ENCODE data around the gene MAPRE2.
"Not testable (repeated sequence)": the region's sequence is repeated elsewhere in the genome, so short reads cannot be mapped to it uniquely, and the experiment has no call there.

The MAPRE2 gene

GRCh38 chr18:35153609-35154272 is 112.5 kb downstream of the MAPRE2 start:
- no peak for DNase-seq (ENCODE audit: low read depth)

- no peak for DNase-seq (ENCODE audit: low read depth)
These were observed 114.3 kb downstream of the MAPRE2 start for GRCh38 chr18:35155398-35156117.

DNA sequence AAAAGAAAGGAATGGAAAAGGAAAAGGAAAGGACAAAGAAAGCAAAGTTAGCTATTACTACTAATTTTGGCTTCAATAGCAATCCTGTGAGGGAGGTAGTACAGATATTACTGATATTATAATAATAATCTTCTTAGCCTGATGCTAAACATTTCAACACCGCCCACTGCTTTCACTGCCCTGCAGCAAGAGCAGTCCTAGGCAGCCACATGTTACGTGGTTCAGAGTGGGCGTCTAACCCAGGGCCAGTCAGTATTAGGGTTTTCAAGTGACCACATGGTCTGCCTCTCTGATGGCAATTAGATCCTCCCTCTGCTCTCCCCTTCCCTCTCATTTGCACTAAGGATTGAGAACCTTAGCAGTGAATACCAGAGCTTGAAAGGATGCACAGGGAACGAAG is 116.0 kb downstream of the MAPRE2 start:
- no peak for DNase-seq (ENCODE audit: low read depth)

DNA sequence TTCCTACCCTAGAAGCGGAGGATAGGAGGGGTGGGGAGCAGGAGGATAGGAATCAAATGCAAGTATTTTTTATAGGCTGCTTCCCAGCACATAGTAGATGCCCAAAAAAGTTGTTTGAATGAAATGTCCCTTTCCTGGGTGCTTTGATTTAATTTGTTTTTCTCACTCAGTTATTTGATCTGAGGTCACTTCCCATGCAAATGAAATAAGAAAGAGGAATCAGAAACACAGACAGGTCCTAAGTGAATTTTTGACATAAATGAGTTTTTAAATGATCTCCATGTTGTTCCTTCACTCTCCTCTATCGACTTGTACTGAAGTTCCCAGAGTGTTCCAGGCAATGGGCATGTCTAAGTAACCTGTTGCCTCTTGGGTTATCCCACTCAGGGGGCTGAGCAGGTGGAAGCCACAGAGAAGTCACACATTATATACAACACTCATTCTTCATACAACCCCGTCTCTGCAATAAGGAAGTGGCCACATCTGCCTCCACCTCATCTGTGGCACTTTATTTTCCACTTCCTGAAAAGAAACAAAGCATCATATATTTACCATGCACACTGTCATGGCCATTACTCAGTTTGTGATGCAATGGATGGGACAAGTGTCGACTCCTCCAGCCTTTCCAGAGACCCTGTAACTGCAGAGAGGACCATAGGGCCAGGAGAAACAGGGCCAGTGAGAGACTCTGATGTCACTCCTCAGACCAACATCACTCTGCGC is 117.7 kb downstream of the MAPRE2 start:
- no peak for DNase-seq (ENCODE audit: low read depth)

DNA sequence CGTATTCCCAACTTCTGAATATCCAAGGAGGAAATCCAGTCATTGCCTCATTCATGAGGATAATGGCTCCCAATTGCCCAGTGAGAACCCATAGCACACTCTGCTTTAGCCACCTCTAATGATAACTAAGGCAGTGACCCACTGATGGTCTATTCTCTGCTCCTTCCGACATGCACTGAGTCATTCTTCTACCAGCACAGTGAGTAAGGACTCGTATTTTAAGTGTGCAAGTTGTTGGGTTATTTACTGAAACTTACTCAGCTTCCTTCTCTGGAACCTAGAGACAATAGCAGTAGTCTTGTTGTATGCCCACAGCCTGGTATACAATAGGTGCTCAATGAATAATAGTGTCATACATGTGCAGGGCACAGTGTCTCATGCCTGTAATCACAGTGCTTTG is 118.6 kb downstream of the MAPRE2 start:
- no peak for DNase-seq (ENCODE audit: low read depth)

DNA sequence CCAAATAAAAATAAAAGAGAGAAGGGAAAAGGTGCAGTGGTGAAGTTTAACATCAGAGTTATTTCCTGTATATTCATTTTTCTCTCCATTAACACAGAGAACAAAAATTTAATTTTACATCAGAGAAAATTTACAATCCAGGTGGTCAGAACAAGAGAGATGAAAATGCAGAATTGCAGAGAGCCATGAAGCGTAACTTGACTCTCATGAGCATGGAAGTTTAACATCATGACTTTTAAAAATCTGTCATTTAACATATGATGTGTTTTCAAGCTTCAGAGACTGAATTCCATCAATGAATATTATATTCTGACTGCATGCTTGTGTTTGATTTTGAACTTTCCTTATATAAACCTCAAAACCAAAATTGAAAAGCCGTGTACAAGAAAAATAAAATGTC is 120.3 kb downstream of the MAPRE2 start:
- no peak for DNase-seq (ENCODE audit: low read depth)

DNA sequence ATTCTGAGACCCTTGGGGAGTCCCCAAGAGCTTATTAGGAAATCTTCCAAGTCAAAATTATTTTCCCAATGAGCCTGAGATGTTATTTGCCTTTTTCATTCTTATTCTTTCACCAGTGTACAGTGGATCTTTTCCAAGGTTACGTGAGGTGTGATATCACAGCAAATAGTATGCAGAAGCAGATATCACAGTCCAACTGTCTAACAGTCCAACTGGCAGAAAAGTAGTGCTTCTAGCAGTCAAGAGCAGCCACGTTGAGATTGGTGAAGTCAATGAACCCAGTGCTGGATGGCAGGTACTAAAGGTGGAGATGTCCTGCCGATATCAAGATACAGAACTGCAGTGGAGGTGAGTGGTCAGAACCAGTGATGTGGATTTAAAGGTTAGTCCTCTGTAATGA is 120.7 kb downstream of the MAPRE2 start:
- no peak for DNase-seq (ENCODE audit: low read depth)

DNA sequence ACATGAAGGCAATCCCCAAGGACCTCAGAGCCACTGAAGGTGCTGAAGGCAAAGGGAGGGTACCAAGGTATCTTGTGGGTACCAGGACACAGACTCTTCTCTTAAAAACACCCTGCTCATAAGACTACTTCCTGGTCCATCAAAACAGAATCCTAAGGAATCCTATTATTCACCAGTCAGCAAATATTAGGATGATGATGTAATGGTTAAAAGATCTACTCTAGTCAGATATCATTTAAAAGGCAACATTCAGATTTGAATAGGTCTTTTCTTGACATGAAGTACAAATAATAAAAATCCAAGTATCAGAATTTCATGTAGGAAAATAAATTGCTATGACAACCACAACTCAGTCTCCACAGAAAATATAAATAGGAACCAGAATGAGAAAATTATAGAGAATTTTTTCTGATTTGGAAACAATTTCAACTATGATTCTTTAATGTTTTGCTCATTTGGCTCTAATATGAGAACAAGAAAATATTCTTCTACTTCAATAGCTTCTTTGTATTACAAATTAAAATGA is 121.9 kb downstream of the MAPRE2 start:
- DNase-seq (ENCODE audit: low read depth), result no peak

GRCh38 chr18:35163721-35164120 is 122.5 kb downstream of the MAPRE2 start:
- DNase-seq (ENCODE audit: low read depth), result no peak

GRCh38 chr18:35164133-35164532 is 122.9 kb downstream of the MAPRE2 start:
- DNase-seq (ENCODE audit: low read depth), result no peak

GRCh38 chr18:35167332-35167731 is 126.1 kb downstream of the MAPRE2 start:
- no peak for DNase-seq (ENCODE audit: low read depth)

- no peak for DNase-seq (ENCODE audit: low read depth)
These were observed 126.6 kb downstream of the MAPRE2 start for GRCh38 chr18:35167857-35168256.

GRCh38 chr18:35170323-35170722 is 129.1 kb downstream of the MAPRE2 start:
- not testable (repeated sequence) for DNase-seq (ENCODE audit: low read depth)

- DNase-seq (ENCODE audit: low read depth), result no peak
These were observed 130.2 kb downstream of the MAPRE2 start for GRCh38 chr18:35171315-35171987.

GRCh38 chr18:35172009-35172408 is 130.8 kb downstream of the MAPRE2 start:
- no peak for DNase-seq (ENCODE audit: low read depth)

DNA sequence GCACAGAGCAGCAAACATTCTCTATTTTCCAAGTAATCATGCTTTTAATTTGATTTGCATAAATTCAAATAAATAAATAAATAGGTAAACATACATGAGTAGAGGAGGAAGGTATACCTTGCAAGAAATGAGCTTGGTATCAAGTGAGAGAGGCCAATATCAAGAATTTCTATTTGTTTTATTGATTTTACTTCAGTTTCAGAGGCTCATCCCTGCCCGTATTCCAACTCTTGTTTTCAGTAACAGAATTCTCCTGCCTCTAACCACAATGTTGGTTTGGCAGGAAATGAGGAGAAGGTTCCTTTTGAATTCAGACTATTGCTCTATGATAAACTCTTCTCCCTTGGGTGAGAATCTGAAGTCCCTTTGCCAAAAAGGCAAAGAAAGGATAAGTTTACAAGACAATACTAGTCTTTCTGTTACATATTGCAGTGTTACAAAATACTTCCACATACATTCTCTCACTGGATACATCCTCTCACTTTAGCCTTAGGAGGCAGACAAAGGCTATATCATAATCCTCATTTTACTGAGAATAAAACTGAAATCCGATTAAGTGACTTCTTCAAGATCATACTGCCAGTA is 131.3 kb downstream of the MAPRE2 start:
- DNase-seq (ENCODE audit: low read depth), result no peak

GRCh38 chr18:35174093-35174731 is 133.0 kb downstream of the MAPRE2 start:
- DNase-seq (ENCODE audit: low read depth), result no peak

DNA sequence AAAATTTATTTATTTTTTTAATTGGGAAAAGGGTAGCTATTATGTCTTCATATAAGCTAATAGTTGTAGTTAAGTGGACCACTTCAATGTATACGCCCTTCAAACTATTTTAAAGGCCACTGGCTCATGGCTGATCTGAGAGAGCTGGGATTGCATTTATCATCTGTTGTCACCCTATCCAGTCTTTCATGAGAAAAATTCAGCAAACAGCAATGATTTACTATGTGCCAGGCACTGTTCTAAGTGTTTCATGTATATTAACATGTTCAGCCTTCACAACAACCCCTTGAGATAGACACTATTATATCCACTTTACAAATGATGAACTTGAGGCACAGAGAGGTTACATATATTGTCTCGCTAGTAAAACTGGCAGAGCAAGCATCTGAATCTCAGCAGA is 133.5 kb downstream of the MAPRE2 start:
- no peak for DNase-seq (ENCODE audit: low read depth)

DNA sequence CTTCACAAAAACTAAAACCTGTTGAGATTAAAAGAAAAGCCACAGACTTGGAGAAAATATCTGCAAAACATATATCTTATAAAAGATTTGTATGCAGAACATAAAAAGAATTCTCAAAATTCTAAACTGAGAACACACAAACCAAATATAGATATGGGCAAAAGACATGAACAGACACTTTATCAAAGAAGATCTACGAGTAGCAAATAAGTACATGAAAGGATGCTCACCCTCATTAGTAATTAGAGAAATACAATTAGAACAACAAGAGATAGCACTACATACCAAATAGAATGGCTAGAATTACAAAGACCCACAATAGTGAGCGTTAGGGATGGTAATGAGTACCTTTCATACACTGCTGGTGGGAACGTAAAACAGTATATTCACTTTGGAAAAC is 135.7 kb downstream of the MAPRE2 start:
- no peak for DNase-seq (ENCODE audit: low read depth)

- DNase-seq (ENCODE audit: low read depth), result peak; percentile 46
These were observed 137.0 kb downstream of the MAPRE2 start for GRCh38 chr18:35178260-35178659.

GRCh38 chr18:35179906-35180305 is 138.7 kb downstream of the MAPRE2 start:
- DNase-seq (ENCODE audit: low read depth), result no peak

All from fibroblast of gingiva (primary cell).